Karpas-422 (cell line): Measurements from ENCODE around the gene CDK8. TPM values are rescaled to one million over a fixed set of nuclear protein-coding genes. Genes with fewer than 3 reads are reported as not detected.

Experiments
- DNase-seq: peaks from one replicate; pipeline ENCODE4 v3.0.0-alpha.2; 2015
- H2AFZ ChIP-seq: fragments of 200-600 bp; sonication (generic); 2 replicates; pipeline ENCODE4 v1.6.1; 2014; ENCODE audit warnings: antibody characterized with exemption, low read length, mixed read lengths
- H3K27ac ChIP-seq: fragments of 200-600 bp; sonication (generic); 2 replicates; pipeline ENCODE4 v1.5.1; 2014; ENCODE audit warnings: mild to moderate bottlenecking, low read length, moderate library complexity
- H3K27me3 ChIP-seq: fragments of 200-600 bp; sonication (generic); 2 replicates; pipeline ENCODE4 v1.6.1; 2014; ENCODE audit warnings: low read length, mixed read lengths
- H3K36me3 ChIP-seq: fragments of 200-600 bp; sonication (generic); 2 replicates; pipeline ENCODE4 v1.6.1; 2014; ENCODE audit warnings: low read length, mixed read lengths; ENCODE audit not compliant: insufficient read depth
- H3K4me1 ChIP-seq: fragments of 200-600 bp; sonication (generic); 2 replicates; pipeline ENCODE4 v1.6.1; 2014; ENCODE audit warnings: mild to moderate bottlenecking, low read length, mixed read lengths
- H3K4me2 ChIP-seq: fragments of 200-600 bp; sonication (generic); 2 replicates; pipeline ENCODE4 v1.6.1; 2014; ENCODE audit warnings: low read length, low read depth, mild to moderate bottlenecking; ENCODE audit not compliant: poor library complexity, severe bottlenecking
- H3K4me3 ChIP-seq: fragments of 200-600 bp; sonication (generic); 2 replicates; pipeline ENCODE4 v1.5.1; 2014; ENCODE audit warnings: mild to moderate bottlenecking, antibody characterized with exemption, low read length, mixed read lengths
- H3K79me2 ChIP-seq: fragments of 200-600 bp; sonication (generic); 2 replicates; pipeline ENCODE4 v1.6.1; 2014; ENCODE audit warnings: mild to moderate bottlenecking, low read length, mixed read lengths
- H3K9ac ChIP-seq: fragments of 200-600 bp; sonication (generic); 2 replicates; pipeline ENCODE4 v1.6.0; 2014; ENCODE audit warnings: low read length
- H3K9me2 ChIP-seq: fragments of 200-600 bp; sonication (generic), shearing (Covaris generic); replicated peaks from 2 replicates; pipeline ENCODE4 v1.6.0; 2014; ENCODE audit warnings: mild to moderate bottlenecking, low read length, moderate library complexity; ENCODE audit not compliant: insufficient read depth
- H3K9me3 ChIP-seq: fragments of 300-700, 200-600 bp; sonication (generic); 2 replicates; pipeline ENCODE4 v1.6.1; 2014; ENCODE audit warnings: low read length, mixed read lengths
- H4K20me1 ChIP-seq: fragments of 200-600 bp; sonication (generic); 2 replicates; pipeline ENCODE4 v1.6.1; 2014; ENCODE audit warnings: mild to moderate bottlenecking, antibody characterized with exemption, low read length, low read depth; ENCODE audit not compliant: insufficient read depth
- total RNA-seq: library from RNA; depleted of rRNA; stranded (reverse); fragments of >200 nt; shearing (Covaris generic); gene quantifications from 2 replicates; pipeline ENCODE4 v1.2.3, GENCODE V29; 2014; ENCODE audit warnings: low replicate concordance

CDK8 gene
- total RNA-seq, 1 experiment from 2014 or later = 12.8 TPM

- Histone ChIP-seq H3K9me2 (no peaks in the 10 kb centered on the region), H3K27me3 (peaks cover 7% of the 10 kb centered on the region; the same call in 1 of the 2 replicates), H3K4me1 (peaks cover 27% of the 10 kb centered on the region), H3K9me3 (no peaks in the 10 kb centered on the region), H3K9ac (peak overlapping the region; percentile 74), H3K27ac (no peak overlapping the region), H3K79me2 (peaks cover 10% of the 10 kb centered on the region), H3K4me3 (peak overlapping the region; percentile 76), H2AFZ (no peak overlapping the region; the same call in 1 of the 2 replicates), H3K36me3 (no peaks in the 10 kb centered on the region), H4K20me1 (peaks cover 52% of the 10 kb centered on the region), H3K4me2 (peak overlapping the region; percentile 82)
- no peak for DNase-seq
Observed at GRCh38 chr13:26255115-26255514, 1.2 kb downstream of the CDK8 start.

GRCh38 chr13:26255691-26256277, 1.9 kb downstream of the CDK8 start:
- H3K4me2 ChIP-seq = peak overlapping the region; percentile 82
- H3K9me3 ChIP-seq = no peaks in the 10 kb centered on the region
- H2AFZ ChIP-seq = no peak overlapping the region
- H3K9ac ChIP-seq = no peak overlapping the region
- no peak overlapping the region for H3K27ac ChIP-seq
- DNase-seq = no peak
- H3K79me2 ChIP-seq = peaks cover 10% of the 10 kb centered on the region
- no peaks in the 10 kb centered on the region for H3K9me2 ChIP-seq
- peaks cover 7% of the 10 kb centered on the region; the same call in 1 of the 2 replicates for H3K27me3 ChIP-seq
- H3K4me1 ChIP-seq = peaks cover 27% of the 10 kb centered on the region
- peaks cover 57% of the 10 kb centered on the region for H4K20me1 ChIP-seq
- H3K4me3 ChIP-seq = peak overlapping the region; percentile 76
- H3K36me3 ChIP-seq = no peaks in the 10 kb centered on the region

GRCh38 chr13:26257049-26257448, 3.1 kb downstream of the CDK8 start:
- Histone ChIP-seq H3K79me2 (peaks cover 19% of the 10 kb centered on the region), H3K9me2 (no peaks in the 10 kb centered on the region), H3K36me3 (no peaks in the 10 kb centered on the region), H3K4me1 (peaks cover 27% of the 10 kb centered on the region), H2AFZ (no peak overlapping the region), H4K20me1 (peaks cover 66% of the 10 kb centered on the region), H3K4me3 (no peak overlapping the region), H3K27ac (no peak overlapping the region), H3K4me2 (peak overlapping the region; percentile 27), H3K9ac (no peak overlapping the region), H3K9me3 (no peaks in the 10 kb centered on the region), H3K27me3 (peaks cover 7% of the 10 kb centered on the region; the same call in 1 of the 2 replicates)
- peak; percentile 54 for DNase-seq

GRCh38 chr13:26259634-26260033, 5.7 kb downstream of the CDK8 start:
- H3K4me2 ChIP-seq = no peak overlapping the region
- H3K9ac ChIP-seq = no peak overlapping the region
- peaks cover 27% of the 10 kb centered on the region for H3K4me1 ChIP-seq
- DNase-seq = no peak
- H3K9me2 ChIP-seq = no peaks in the 10 kb centered on the region
- H4K20me1 ChIP-seq = peaks cover 74% of the 10 kb centered on the region
- no peak overlapping the region for H3K4me3 ChIP-seq
- H3K27ac ChIP-seq = no peak overlapping the region
- no peaks in the 10 kb centered on the region for H3K9me3 ChIP-seq
- H3K27me3 ChIP-seq = peaks cover 7% of the 10 kb centered on the region; the same call in 1 of the 2 replicates
- no peaks in the 10 kb centered on the region for H3K36me3 ChIP-seq
- H2AFZ ChIP-seq = no peak overlapping the region
- H3K79me2 ChIP-seq = peaks cover 24% of the 10 kb centered on the region

GRCh38 chr13:26262156-26262555, 8.2 kb downstream of the CDK8 start:
- 0 out of 2 replicates have a peak, but pooled peaks cover 2% of the 10 kb centered on the region for H3K27me3 ChIP-seq
- H4K20me1 ChIP-seq = peaks cover 75% of the 10 kb centered on the region
- no peak for DNase-seq
- no peak overlapping the region for H3K4me3 ChIP-seq
- peaks cover 23% of the 10 kb centered on the region; the same call in 1 of the 2 replicates for H3K79me2 ChIP-seq
- no peak overlapping the region for H2AFZ ChIP-seq
- H3K36me3 ChIP-seq = no peaks in the 10 kb centered on the region
- no peaks in the 10 kb centered on the region for H3K9me3 ChIP-seq
- no peak overlapping the region for H3K27ac ChIP-seq
- no peak overlapping the region for H3K9ac ChIP-seq
- peaks cover 14% of the 10 kb centered on the region for H3K4me1 ChIP-seq
- no peaks in the 10 kb centered on the region for H3K9me2 ChIP-seq
- no peak overlapping the region for H3K4me2 ChIP-seq

GRCh38 chr13:26266311-26266710, 12.4 kb downstream of the CDK8 start:
- Histone ChIP-seq H3K4me3 (no peak overlapping the region), H4K20me1 (peaks cover 68% of the 10 kb centered on the region)

GRCh38 chr13:26270707-26271106, 16.8 kb downstream of the CDK8 start:
- no peak overlapping the region for H3K9ac ChIP-seq
- no peak overlapping the region for H2AFZ ChIP-seq
- no peaks in the 10 kb centered on the region for H3K9me3 ChIP-seq
- no peak for DNase-seq
- 0 out of 2 replicates have a peak, but pooled peaks cover 2% of the 10 kb centered on the region for H3K27me3 ChIP-seq
- H3K27ac ChIP-seq = no peak overlapping the region
- peaks cover 62% of the 10 kb centered on the region for H4K20me1 ChIP-seq
- H3K79me2 ChIP-seq = peaks cover 12% of the 10 kb centered on the region
- no peaks in the 10 kb centered on the region for H3K9me2 ChIP-seq
- H3K36me3 ChIP-seq = no peaks in the 10 kb centered on the region
- H3K4me1 ChIP-seq = peaks cover 7% of the 10 kb centered on the region
- no peak overlapping the region for H3K4me2 ChIP-seq
- H3K4me3 ChIP-seq = no peak overlapping the region

More at GRCh38 chr13:26266311-26266710, 12.4 kb downstream of the CDK8 start:
- no peak overlapping the region for H3K4me2 ChIP-seq
- H3K79me2 ChIP-seq = peaks cover 25% of the 10 kb centered on the region
- no peak overlapping the region for H3K27ac ChIP-seq
- H3K4me1 ChIP-seq = peaks cover 11% of the 10 kb centered on the region
- H3K9me3 ChIP-seq = no peaks in the 10 kb centered on the region
- no peak overlapping the region for H2AFZ ChIP-seq
- H3K27me3 ChIP-seq = 0 out of 2 replicates have a peak, but pooled peaks cover 2% of the 10 kb centered on the region
- H3K36me3 ChIP-seq = no peaks in the 10 kb centered on the region
- no peak overlapping the region for H3K9ac ChIP-seq
- H3K9me2 ChIP-seq = no peaks in the 10 kb centered on the region
- no peak for DNase-seq

- no peak overlapping the region for H3K27ac ChIP-seq
- H3K4me3 ChIP-seq = no peak overlapping the region
- no peaks in the 10 kb centered on the region for H3K9me3 ChIP-seq
- no peaks in the 10 kb centered on the region for H3K27me3 ChIP-seq
- H3K9ac ChIP-seq = no peak overlapping the region
- H3K9me2 ChIP-seq = no peaks in the 10 kb centered on the region
- H4K20me1 ChIP-seq = peaks cover 54% of the 10 kb centered on the region
- peaks cover 6% of the 10 kb centered on the region for H3K79me2 ChIP-seq
- H3K4me2 ChIP-seq = no peak overlapping the region
- no peak for DNase-seq
- H2AFZ ChIP-seq = no peak overlapping the region
- H3K4me1 ChIP-seq = no peaks in the 10 kb centered on the region
- no peaks in the 10 kb centered on the region for H3K36me3 ChIP-seq
Observed at GRCh38 chr13:26272621-26273020, 18.7 kb downstream of the CDK8 start.
